IMR-90 (cell line): ENCODE data around the gene CNOT6. TPM values are rescaled to one million over a fixed set of nuclear protein-coding genes. Genes with fewer than 3 reads are reported as not detected.
"Not testable (repeated sequence)": the region's sequence is repeated elsewhere in the genome, so short reads cannot be mapped to it uniquely, and the experiment has no call there.

Experiments used
- ATAC-seq: fragments of 200-7000 bp; cut with Tn5 transposase; 2 replicates; pipeline ENCODE4 v1.9.1; 2020; ENCODE audit warnings: low read depth, mild to moderate bottlenecking, moderate library complexity
- BruUV-seq: library from RNA; stranded (reverse); fragments of 400-500 nt; replicated peaks from 2 replicates; lab custom pipeline; 2021; lab: Mats Ljungman, UMichigan
- CTCF ChIA-PET: fragments of 300-600 bp; formaldehyde crosslinking; extraction: SDS; loops from one replicate; lab custom pipeline; 2021; ENCODE audit warnings: antibody characterized with exemption; lab: Yijun Ruan, JAX
- POLR2A ChIA-PET: fragments of 300-600 bp; sonication (Branson Sonifier 250); formaldehyde crosslinking; loops from one replicate; lab custom pipeline; 2022; ENCODE audit warnings: antibody characterized with exemption; ENCODE audit not compliant: unreplicated experiment; lab: Charles Lee
- DNase-seq: peaks from one replicate; pipeline ENCODE4 v3.0.0; 2013
- H2AFZ ChIP-seq: replicated peaks from 2 replicates; pipeline ENCODE3; 2013; ENCODE audit warnings: low read length, mild to moderate bottlenecking; ENCODE audit not compliant: poor library complexity
- H2AK5ac ChIP-seq: 2 replicates; pipeline ENCODE4 v1.6.1; 2013; ENCODE audit warnings: low read depth, low read length, inconsistent platforms
- H2AK9ac ChIP-seq: replicated peaks from 2 replicates; pipeline ENCODE3; 2013; ENCODE audit warnings: mild to moderate bottlenecking, low read depth, low read length, moderate library complexity; ENCODE audit not compliant: poor library complexity
- H2BK120ac ChIP-seq: 2 replicates; pipeline ENCODE4 v1.6.1; 2013; ENCODE audit warnings: low read depth, low read length, inconsistent platforms
- H2BK15ac ChIP-seq: 3 replicates; pipeline ENCODE4 v1.6.1; 2013; ENCODE audit warnings: low read depth, low read length, inconsistent platforms
- H2BK20ac ChIP-seq: 2 replicates; pipeline ENCODE4 v1.6.1; 2013; ENCODE audit warnings: low read depth, mild to moderate bottlenecking, inconsistent platforms, low read length, moderate library complexity
- H2BK5ac ChIP-seq: 2 replicates; pipeline ENCODE4 v1.6.1; 2013; ENCODE audit warnings: mild to moderate bottlenecking, low read depth, low read length, inconsistent platforms; ENCODE audit not compliant: poor library complexity, severe bottlenecking
- H3K14ac ChIP-seq: replicated peaks from 2 replicates; pipeline ENCODE4 v1.6.1; 2013; ENCODE audit warnings: low read depth, low read length, inconsistent platforms
- H3K18ac ChIP-seq: 2 replicates; pipeline ENCODE4 v1.6.1; 2013; ENCODE audit warnings: low read depth, low read length, control low read depth
- H3K23ac ChIP-seq: 2 replicates; pipeline ENCODE4 v1.6.1; 2013; ENCODE audit warnings: low read depth, low read length, inconsistent platforms
- H3K27ac ChIP-seq: 2 replicates; pipeline ENCODE4 v1.5.1; 2013; ENCODE audit warnings: mild to moderate bottlenecking, control low read depth, low read length; ENCODE audit not compliant: insufficient read depth
- H3K27me3 ChIP-seq: 2 replicates; pipeline ENCODE4 v1.6.1; 2013; ENCODE audit warnings: low read length; ENCODE audit not compliant: control insufficient read depth, insufficient read depth
- H3K36me3 ChIP-seq: 2 replicates; pipeline ENCODE4 v1.6.1; 2013; ENCODE audit warnings: low read length, mixed read lengths; ENCODE audit not compliant: control insufficient read depth, insufficient read depth
- H3K4ac ChIP-seq: 2 replicates; pipeline ENCODE4 v1.6.1; 2013; ENCODE audit warnings: low read depth, low read length, inconsistent platforms
- H3K4me1 ChIP-seq: 2 replicates; pipeline ENCODE4 v1.6.1; 2013; ENCODE audit warnings: low read length, mixed read lengths; ENCODE audit not compliant: control insufficient read depth, insufficient read depth
- H3K4me2 ChIP-seq: 2 replicates; pipeline ENCODE4 v1.6.1; 2013; ENCODE audit warnings: low read depth, mild to moderate bottlenecking, control low read depth, low read length, moderate library complexity
- H3K4me3 ChIP-seq: 2 replicates; pipeline ENCODE4 v1.5.1; 2013; ENCODE audit warnings: low read depth, mild to moderate bottlenecking, control low read depth, low read length, moderate library complexity; ENCODE audit not compliant: insufficient read depth
- H3K56ac ChIP-seq: 2 replicates; pipeline ENCODE4 v1.6.1; 2013; ENCODE audit warnings: low read length, inconsistent platforms; ENCODE audit not compliant: insufficient read depth; ENCODE audit errors: extremely low read depth
- H3K79me1 ChIP-seq, 2 experiments: 2 replicates each; pipeline ENCODE4 v1.6.1; 2013; ENCODE audit warnings: low read length in 2 of 2, inconsistent platforms in 1 of 2, low read depth in 1 of 2
- H3K9ac ChIP-seq: 2 replicates; pipeline ENCODE4 v1.6.1; 2013; ENCODE audit warnings: low read depth, low read length, control low read depth
- H3K9me1 ChIP-seq: 2 replicates; pipeline ENCODE4 v1.6.1; 2013; ENCODE audit warnings: low read length, inconsistent platforms; ENCODE audit not compliant: insufficient read depth
- H3K9me3 ChIP-seq: 2 replicates; pipeline ENCODE4 v1.6.1; 2013; ENCODE audit warnings: low read length; ENCODE audit not compliant: control insufficient read depth, insufficient read depth
- H4K20me1 ChIP-seq: 2 replicates; pipeline ENCODE4 v1.6.1; 2013; ENCODE audit warnings: low read length, inconsistent platforms; ENCODE audit not compliant: insufficient read depth
- H4K5ac ChIP-seq: 2 replicates; pipeline ENCODE4 v1.6.1; 2013; ENCODE audit warnings: mild to moderate bottlenecking, low read depth, low read length, control low read depth
- H4K8ac ChIP-seq, 2 experiments: 2 replicates each; pipeline ENCODE4 v1.6.1; 2013; ENCODE audit warnings: low read depth in 2 of 2, low read length in 2 of 2, control low read depth in 1 of 2, inconsistent platforms in 1 of 2
- H4K91ac ChIP-seq: 2 replicates; pipeline ENCODE4 v1.6.1; 2013; ENCODE audit warnings: low read depth, low read length, inconsistent platforms; ENCODE audit not compliant: insufficient read depth
- CEBPB ChIP-seq: IDR thresholded peaks from 2 replicates; pipeline ENCODE4 v1.6.1; 2012; ENCODE audit warnings: low read depth, low read length, improper control_type of control experiment
- WGBS, 2 experiments: methylation state at CpG; one replicate each; pipeline versions ENCODE4 v1.1.5 to v1.1.7; 2013; ENCODE audit warnings: missing lambda C conversion rate in 2 of 2; ENCODE audit not compliant: insufficient read length in 1 of 2; ENCODE audit errors: extremely low coverage in 2 of 2; 5-methylcytosine and 5-hydroxymethylcytosine counted together
- dilution Hi-C: fragments of 300-500 bp; cut with HindIII; formaldehyde crosslinking; loops from one replicate; pipeline ENCODE4 v1.14.3; 2018; ENCODE audit warnings: low sequenced_read_pairs; ENCODE audit not compliant: unreplicated experiment
- in situ Hi-C: fragments of 300-500 bp; cut with MboI; formaldehyde crosslinking; loops from 3 replicates; pipeline ENCODE4 v1.14.3; 2019; ENCODE audit warnings: low sequenced_read_pairs, inconsistent platforms, mixed read lengths
- intact Hi-C: fragments of 100-400 bp; cut with micrococcal nuclease; formaldehyde crosslinking; loops from 2 replicates; pipeline ENCODE4 v1.10.0; 2022
- polyA plus RNA-seq, 3 experiments: library from polyadenylated mRNA; depleted of rRNA; stranded (reverse); fragments of >200 nt; gene quantifications; 2 replicates each; pipeline ENCODE4 v1.2.3, GENCODE V29; 2012; ENCODE audit warnings: low replicate concordance in 1 of 3
- total RNA-seq: library from RNA; depleted of rRNA; stranded (reverse); fragments of >200 nt; gene quantifications from 2 replicates; pipeline ENCODE4 v1.2.3, GENCODE V29; 2012

The CNOT6 gene
- total and polyA plus RNA-seq, 2 of the 4 experiments (the other 2 are of a cell fraction), result 9.7 to 10.8 TPM

DNA sequence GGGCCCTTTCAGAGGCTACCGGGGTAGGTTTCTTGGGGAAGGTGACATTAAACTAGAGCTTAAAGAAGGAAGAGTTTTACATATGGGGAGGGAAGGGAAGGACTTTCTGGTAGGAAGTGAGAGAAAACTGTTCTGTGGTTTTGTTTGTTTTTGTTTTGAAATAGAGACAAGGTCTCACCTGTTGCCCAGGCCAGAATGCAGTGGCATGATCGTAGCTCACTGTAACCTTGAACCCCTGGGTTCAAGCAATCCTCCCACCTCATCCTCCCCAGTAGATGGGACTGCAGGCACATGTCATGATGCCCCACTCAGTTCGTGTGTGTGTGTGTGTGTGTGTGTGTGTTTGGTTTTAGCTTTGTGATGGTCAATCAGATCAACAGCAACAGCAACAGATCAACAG is 37.4 kb upstream of the CNOT6 start:
- no peak overlapping the region for H2AFZ ChIP-seq
- no peak for ATAC-seq
- no peak overlapping the region for H4K8ac ChIP-seq
- dilution Hi-C loops, result no loop called here
- no peak overlapping the region for H2AK5ac ChIP-seq
- no peak overlapping the region for H3K56ac ChIP-seq
- H3K27ac ChIP-seq, result no peak overlapping the region
- no peak overlapping the region for H3K4me3 ChIP-seq
- H3K4me1 ChIP-seq, result no peaks in the 10 kb centered on the region
- H2BK20ac ChIP-seq, result no peak overlapping the region
- H2BK15ac ChIP-seq, result no peak overlapping the region
- in situ Hi-C loops, result loop anchor here (25.0 kb wide), 1 partner anchor 319 kb away; no protein-coding TSS in a partner anchor
- H4K20me1 ChIP-seq, result no peaks in the 10 kb centered on the region
- no peak overlapping the region for H2BK120ac ChIP-seq
- no peak for TF ChIP-seq CEBPB
- H3K9ac ChIP-seq, result no peak overlapping the region
- H2BK5ac ChIP-seq, result no peak overlapping the region
- BruUV-seq, result no TSS peak
- H3K14ac ChIP-seq, result no peak overlapping the region
- ChIA-PET CTCF (no interaction called here), POLR2A (no interaction called here)
- no peak overlapping the region for H4K5ac ChIP-seq
- 83% methylated on average over 1 of the region's 3 CpGs; no CpG with 5 or more reads in 1 of the 2 experiments for WGBS, 2 experiments
- H3K27me3 ChIP-seq, result no peaks in the 10 kb centered on the region
- H3K4me2 ChIP-seq, result no peak overlapping the region
- no peaks in the 10 kb centered on the region for H3K79me1 ChIP-seq
- DNase-seq, result no peak
- no peaks in the 10 kb centered on the region for H3K36me3 ChIP-seq
- H3K23ac ChIP-seq, result no peak overlapping the region
- H4K91ac ChIP-seq, result no peak overlapping the region
- H2AK9ac ChIP-seq, result no peak overlapping the region
- no peak overlapping the region for H3K18ac ChIP-seq
- no peaks in the 10 kb centered on the region for H3K9me1 ChIP-seq
- intact Hi-C loops, result no loop called here
- no peak overlapping the region for H3K4ac ChIP-seq
- peaks cover 9% of the 10 kb centered on the region for H3K9me3 ChIP-seq

DNA sequence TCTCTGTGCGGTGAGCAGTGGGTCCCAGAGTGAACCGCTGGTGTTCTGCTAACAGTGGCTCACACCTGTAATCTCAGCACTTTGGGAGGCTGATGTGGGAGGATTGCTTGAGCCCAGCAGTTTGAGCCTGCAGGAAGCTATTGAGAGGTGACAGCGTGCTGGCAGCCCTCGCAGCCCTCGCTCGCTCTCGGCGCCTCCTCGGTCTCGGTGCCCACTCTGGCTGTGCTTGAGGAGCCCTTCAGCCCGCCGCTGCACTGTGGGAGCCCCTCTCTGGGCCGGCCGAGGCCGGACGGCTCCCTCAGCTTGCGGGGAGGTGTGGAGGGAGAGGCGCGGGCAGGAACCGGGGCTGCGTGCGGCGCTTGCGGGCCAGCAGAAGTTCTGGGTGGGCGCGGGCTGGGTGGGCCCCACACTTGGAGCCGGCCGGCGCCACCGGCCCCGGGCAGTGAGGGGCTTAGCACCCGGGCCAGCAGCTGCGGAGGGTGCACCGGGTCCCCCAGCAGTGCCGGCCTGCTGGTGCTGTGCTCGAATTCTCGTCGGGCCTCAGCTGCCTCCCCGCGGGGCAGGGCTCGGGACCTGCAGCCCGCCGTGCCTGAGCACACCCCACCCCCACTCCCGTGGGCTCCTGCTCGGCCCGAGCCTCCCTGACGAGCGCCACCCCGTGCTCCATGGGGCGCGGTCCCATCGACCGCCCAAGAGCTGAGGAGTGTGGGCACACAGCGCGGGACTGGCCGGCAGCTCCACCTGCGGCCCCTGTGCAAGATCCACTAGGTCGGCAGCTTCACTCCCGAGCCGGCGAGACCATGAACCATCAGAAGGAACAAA is 35.1 kb upstream of the CNOT6 start:
- H2BK5ac ChIP-seq, H4K8ac ChIP-seq, H3K9me1 ChIP-seq, dilution Hi-C loops, ATAC-seq, H3K27me3 ChIP-seq, H3K36me3 ChIP-seq, H2AK9ac ChIP-seq, intact Hi-C loops, H2BK15ac ChIP-seq, H3K4me2 ChIP-seq, H3K27ac ChIP-seq, H3K4me1 ChIP-seq, H3K79me1 ChIP-seq, BruUV-seq, H3K9ac ChIP-seq, H4K20me1 ChIP-seq, H2BK20ac ChIP-seq, H2BK120ac ChIP-seq, H3K23ac ChIP-seq, H2AK5ac ChIP-seq, H3K56ac ChIP-seq, H3K4ac ChIP-seq, H3K14ac ChIP-seq, POLR2A ChIA-PET, H4K5ac ChIP-seq, H2AFZ ChIP-seq, H3K18ac ChIP-seq, CTCF ChIA-PET, H4K91ac ChIP-seq, DNase-seq, H3K4me3 ChIP-seq: not testable (repeated sequence)
- WGBS, 2 experiments, result 95% methylated on average over 23 of the region's 61 CpGs; no CpG with 5 or more reads in 1 of the 2 experiments
- in situ Hi-C loops, result loop anchor here (25.0 kb wide), 1 partner anchor 322 kb away; no protein-coding TSS in a partner anchor
- H3K9me3 ChIP-seq, result peaks cover 11% of the 10 kb centered on the region
